Measurements from ENCODE around the gene NADK. TPM values are rescaled to one million over a fixed set of nuclear protein-coding genes. Genes with fewer than 3 reads are reported as not detected.
"Not testable (repeated sequence)": the region's sequence is repeated elsewhere in the genome, so short reads cannot be mapped to it uniquely, and the experiment has no call there.

The NADK gene
- total RNA-seq, 1 experiment from 2014 or later, result 56.4 TPM

GRCh38 chr1:1707241-1707640 lies 71.0 kb downstream of the NADK start:
- DNase-seq (ENCODE audit: low read depth), result not testable (repeated sequence)

DNA sequence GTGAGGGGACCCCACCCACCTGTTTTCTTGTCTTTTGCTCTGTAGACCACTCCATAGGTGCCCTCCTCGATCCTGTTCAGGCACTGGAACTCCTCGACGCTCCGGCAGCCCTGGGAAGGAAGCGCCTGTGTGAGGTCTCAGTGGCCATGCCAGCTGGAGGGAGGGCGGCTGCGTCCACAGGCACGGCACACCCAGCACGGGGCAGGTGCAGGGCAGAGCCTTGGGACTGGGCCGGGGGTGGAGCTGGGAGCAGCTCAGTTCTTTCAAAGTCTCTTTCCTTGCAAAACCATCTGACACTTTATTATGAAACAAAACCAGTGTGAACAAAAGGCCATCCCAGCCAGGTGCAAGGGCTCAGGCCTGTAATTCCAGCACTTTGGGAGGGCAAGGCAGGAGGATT lies 72.6 kb downstream of the NADK start:
- DNase-seq (ENCODE audit: low read depth), result not testable (repeated sequence)

DNA sequence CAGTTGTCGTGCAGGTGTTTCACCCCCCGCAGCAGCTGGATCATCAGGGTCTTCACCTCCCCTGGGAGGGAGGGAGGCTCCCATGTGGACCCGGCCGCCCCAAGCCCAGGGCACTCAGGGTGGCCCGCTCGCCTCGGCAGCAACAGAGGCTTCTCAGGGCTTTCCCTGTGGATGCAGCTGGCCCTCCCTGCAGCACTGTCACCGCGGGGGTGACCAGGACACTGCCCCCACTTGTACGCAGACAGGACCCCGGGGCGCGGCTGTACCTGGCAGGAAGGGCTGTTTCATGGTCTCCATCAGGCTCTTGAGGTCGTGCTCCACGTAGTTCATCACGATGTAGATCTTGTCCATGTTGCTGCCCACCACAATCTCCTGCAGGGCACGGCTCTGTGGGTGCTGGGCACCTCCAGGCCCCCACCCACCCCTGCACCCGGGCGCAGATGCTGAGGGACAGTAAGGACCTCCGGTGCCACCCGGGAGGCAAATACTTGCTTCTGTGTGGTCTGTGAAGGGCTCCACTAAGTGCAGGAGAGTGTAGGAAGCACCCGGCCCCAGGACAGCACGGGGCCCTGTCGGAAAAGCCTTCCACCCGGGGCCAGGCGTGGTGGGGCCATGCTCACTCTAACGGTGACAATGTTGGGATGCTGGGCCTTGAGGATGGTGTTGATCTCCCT lies 73.8 kb downstream of the NADK start:
- DNase-seq (ENCODE audit: low read depth), result not testable (repeated sequence)

GRCh38 chr1:1703796-1704195 lies 74.5 kb downstream of the NADK start:
- DNase-seq (ENCODE audit: low read depth), result no peak

- DNase-seq (ENCODE audit: low read depth), result not testable (repeated sequence)
Measured at GRCh38 chr1:1702506-1702905, 75.8 kb downstream of the NADK start.

Other genes starting within 250 kb of the NADK start
- gene TMEM240, start 237.8 kb downstream of the NADK start, total RNA-seq (2014; rRNA removed), result 0.63 and 0.83 TPM in 2 replicates
- 72.5 and 80.6 TPM in 2 replicates for gene SSU72, start 203.6 kb downstream of the NADK start, total RNA-seq (2014; rRNA removed)
- gene FNDC10, start 178.3 kb downstream of the NADK start, total RNA-seq (2014; rRNA removed), result 3.3 and 5.9 TPM in 2 replicates
- gene MIB2, start 163.0 kb downstream of the NADK start, total RNA-seq (2014; rRNA removed), result 43.6 and 63.4 TPM in 2 replicates
- 0.34 and 0.38 TPM in 2 replicates for gene MMP23B, start 146.3 kb downstream of the NADK start, total RNA-seq (2014; rRNA removed)
- gene CDK11B, start 119.5 kb downstream of the NADK start, total RNA-seq (2014; rRNA removed), result 14.2 and 19.6 TPM in 2 replicates
- 17.9 and 23.9 TPM in 2 replicates for gene SLC35E2B, start 85.7 kb downstream of the NADK start, total RNA-seq (2014; rRNA removed)
- gene CDK11A, start 54.1 kb downstream of the NADK start, total RNA-seq (2014; rRNA removed), result 9.1 and 12.8 TPM in 2 replicates
- gene GNB1, start 112.6 kb upstream of the NADK start, total RNA-seq (2014; rRNA removed), result 81.9 and 99.8 TPM in 2 replicates
- gene CALML6, start 136.8 kb upstream of the NADK start, total RNA-seq (2014; rRNA removed), result 0.11 TPM in 1 of 2 replicates, not detected in the other
- gene TMEM52, start 140.8 kb upstream of the NADK start, total RNA-seq (2014; rRNA removed), result 0.52 and 0.64 TPM in 2 replicates
- gene CFAP74, start 225.3 kb upstream of the NADK start, total RNA-seq (2014; rRNA removed), result not detected in 2 replicates
- not detected in 2 replicates for gene GABRD, start 240.9 kb upstream of the NADK start, total RNA-seq (2014; rRNA removed)

All from LHCN-M2 (cell line).